Thoracic aorta (tissue), 2 donors: ENCODE data around the gene RNF14. TPM values are rescaled to one million over a fixed set of nuclear protein-coding genes. Genes with fewer than 3 reads are reported as not detected.

ENCODE experiments used
- ATAC-seq: fragments of 150-250 bp; one replicate; pipeline ENCODE4 v1.8.0; 2017; ENCODE audit warnings: low read depth; ENCODE audit not compliant: insufficient number of reproducible peaks, low FRiP score
- DNase-seq: peaks from one replicate; pipeline ENCODE4 v3.0.0-alpha.2; 2020; ENCODE audit warnings: low spot score
- H3K27ac ChIP-seq, 2 donors: fragments of 200-600 bp; sonication (generic); 1 replicate in 1 of 2; 2 replicates in 1 of 2; pipeline ENCODE4 v1.5.1; 2016; ENCODE audit warnings: mild to moderate bottlenecking in 2 of 2, moderate library complexity in 2 of 2
- H3K27me3 ChIP-seq: fragments of 200-600 bp; sonication (generic); replicated peaks from 2 replicates; pipeline ENCODE4 v1.6.0; 2016; ENCODE audit warnings: mild to moderate bottlenecking; ENCODE audit not compliant: insufficient read depth
- H3K36me3 ChIP-seq: fragments of 200-600 bp; sonication (generic); one replicate; pipeline ENCODE4 v1.5.1; 2016
- H3K4me1 ChIP-seq, 2 donors: fragments of 200-600 bp; sonication (generic); 1 replicate in 1 of 2; 2 replicates in 1 of 2; pipeline versions ENCODE4 v1.5.1 to v1.6.0; 2016; ENCODE audit warnings: low read depth in 2 of 2, mild to moderate bottlenecking in 1 of 2; ENCODE audit not compliant: control insufficient read depth in 1 of 2
- H3K4me3 ChIP-seq: fragments of 200-600 bp; sonication (generic); 2 replicates; pipeline ENCODE4 v1.5.1; 2016; ENCODE audit warnings: mild to moderate bottlenecking
- H3K9me3 ChIP-seq: fragments of 200-600 bp; sonication (generic); 2 replicates; pipeline ENCODE4 v1.5.1; 2016
- CTCF ChIP-seq: fragments of 200-600 bp; sonication (generic); IDR thresholded peaks from one replicate; pipeline ENCODE4 v1.5.1; 2019; ENCODE audit warnings: antibody characterized with exemption
- total RNA-seq, 2 donors: library from RNA; depleted of rRNA; stranded (reverse); fragments of >200 nt; gene quantifications; one replicate each; pipeline versions ENCODE4 v1.1.0 to v1.2.3, GENCODE V29; 2016

RNF14 gene
- total RNA-seq, 2 donors from 2014 or later: 63.4 to 93.3 TPM

- H3K27ac ChIP-seq: no peak overlapping the region
- H3K27me3 ChIP-seq: no peaks in the 10 kb centered on the region
- H3K4me1 ChIP-seq: no peaks in the 10 kb centered on the region
- H3K9me3 ChIP-seq: no peaks in the 10 kb centered on the region
- no peak for TF ChIP-seq CTCF
- ATAC-seq (no peak), DNase-seq (no peak)
- H3K36me3 ChIP-seq: no peaks in the 10 kb centered on the region
- H3K4me3 ChIP-seq: no peak overlapping the region
These were observed 16.9 kb upstream of the RNF14 start for GRCh38 chr5:141952020-141952419.

- H3K36me3 ChIP-seq: no peaks in the 10 kb centered on the region
- no peaks in the 10 kb centered on the region for H3K4me1 ChIP-seq
- no peak overlapping the region for H3K4me3 ChIP-seq
- DNase-seq (no peak), ATAC-seq (no peak)
- TF ChIP-seq CTCF: no peak
- no peak overlapping the region for H3K27ac ChIP-seq
- H3K27me3 ChIP-seq: no peaks in the 10 kb centered on the region
- H3K9me3 ChIP-seq: no peaks in the 10 kb centered on the region
These were observed 14.7 kb upstream of the RNF14 start for GRCh38 chr5:141954194-141954593.

GRCh38 chr5:141957367-141957996 lies 11.4 kb upstream of the RNF14 start:
- no peaks in the 10 kb centered on the region for H3K9me3 ChIP-seq
- H3K27ac ChIP-seq: no peak overlapping the region
- H3K4me3 ChIP-seq: peak overlapping the region; percentile 29
- H3K4me1 ChIP-seq: peaks cover 6 to 23% of the 10 kb centered on the region in 2 donors
- DNase-seq (no peak), ATAC-seq (no peak)
- H3K27me3 ChIP-seq: no peaks in the 10 kb centered on the region
- TF ChIP-seq CTCF: no peak
- H3K36me3 ChIP-seq: no peaks in the 10 kb centered on the region

- TF ChIP-seq CTCF: no peak
- peak within 1 kb of the TSS; percentile 29 for H3K4me3 ChIP-seq
- no peaks in the 10 kb centered on the region for H3K36me3 ChIP-seq
- no peak for DNase-seq
- H3K9me3 ChIP-seq: no peaks in the 10 kb centered on the region
- peak within 1 kb of the TSS in 1 of 2 donors; percentile 10 for H3K27ac ChIP-seq
- ATAC-seq: no peak
- no peaks in the 10 kb centered on the region for H3K27me3 ChIP-seq
- H3K4me1 ChIP-seq: peaks cover 6 to 29% of the 10 kb centered on the region in 2 donors
These were observed 10.8 kb upstream of the RNF14 start, which contains the start of gene PCDH12 for GRCh38 chr5:141958113-141958512. TSS of gene PCDH12 (minus strand) at chr5:141958202. CDS start at chr5:141957851, 351 bp downstream.

- no peak for TF ChIP-seq CTCF
These were observed 10.2 kb upstream of the RNF14 start for GRCh38 chr5:141958546-141959172.

More at GRCh38 chr5:141958546-141959172, 10.2 kb upstream of the RNF14 start:
- no peaks in the 10 kb centered on the region for H3K36me3 ChIP-seq
- ATAC-seq: no peak
- H3K27ac ChIP-seq: peak overlapping the region in 1 of 2 donors; percentile 10
- no peaks in the 10 kb centered on the region for H3K9me3 ChIP-seq
- no peak overlapping the region for H3K4me3 ChIP-seq
- peaks cover 6 to 29% of the 10 kb centered on the region in 2 donors for H3K4me1 ChIP-seq
- no peak for DNase-seq
- no peaks in the 10 kb centered on the region for H3K27me3 ChIP-seq
